GM12878 (cell line): ENCODE results near the gene ATP2C2.

Experiments used
- BACH1 ChIP-seq: fragments of 450-650 bp; IDR thresholded peaks from 2 replicates; pipeline ENCODE4 v1.6.1; 2017; ENCODE audit warnings: mild to moderate bottlenecking, borderline replicate concordance
- CEBPB ChIP-seq, 2 experiments: fragments of 150-350 bp in 1 of 2; IDR thresholded peaks; 2 replicates each; pipeline ENCODE4 v1.6.1; 2012 to 2014; ENCODE audit warnings: low read depth in 2 of 2, low read length in 2 of 2, borderline replicate concordance in 1 of 2, inconsistent platforms in 1 of 2
- IKZF1 ChIP-seq: fragments of 450-650 bp; conservative IDR thresholded peaks from 2 replicates; pipeline ENCODE4 v1.6.1; 2017; ENCODE audit warnings: antibody characterized with exemption, mild to moderate bottlenecking
- PML ChIP-seq: IDR thresholded peaks from 2 replicates; pipeline ENCODE4 v1.6.1; 2012; ENCODE audit warnings: low read length, inconsistent platforms
- POLR2A ChIP-seq: IDR thresholded peaks from 2 replicates; pipeline ENCODE4 v1.6.1; 2011; ENCODE audit warnings: low read depth, mild to moderate bottlenecking, low read length
- TBL1XR1 ChIP-seq: IDR thresholded peaks from 2 replicates; pipeline ENCODE4 v1.6.1; 2012; ENCODE audit warnings: low read depth, low read length, improper control_type of control experiment
- TCF7 ChIP-seq: IDR thresholded peaks from 2 replicates; pipeline ENCODE4 v1.6.1; 2014; ENCODE audit warnings: antibody characterized with exemption, borderline replicate concordance
- TF ChIP-seq, protein P1 (sequence below): IDR thresholded peaks from 2 replicates; pipeline ENCODE4 v1.6.1; 2012; ENCODE audit warnings: low read depth, low read length, improper control_type of control experiment
- TF ChIP-seq, protein P2 (sequence below), 3 experiments: IDR thresholded peaks in 2 of 3; conservative IDR thresholded peaks in 1 of 3; 2 replicates each; pipeline ENCODE4 v1.5.1; 2011; ENCODE audit warnings: low read depth in 3 of 3, low read length in 3 of 3, mild to moderate bottlenecking in 3 of 3, control low read depth in 2 of 3, moderate library complexity in 2 of 3, inconsistent platforms in 1 of 3, mixed read lengths in 1 of 3; ENCODE audit not compliant: control insufficient read depth in 2 of 3, insufficient read depth in 1 of 3; ENCODE audit errors: extremely low read depth in 1 of 3

DNA sequence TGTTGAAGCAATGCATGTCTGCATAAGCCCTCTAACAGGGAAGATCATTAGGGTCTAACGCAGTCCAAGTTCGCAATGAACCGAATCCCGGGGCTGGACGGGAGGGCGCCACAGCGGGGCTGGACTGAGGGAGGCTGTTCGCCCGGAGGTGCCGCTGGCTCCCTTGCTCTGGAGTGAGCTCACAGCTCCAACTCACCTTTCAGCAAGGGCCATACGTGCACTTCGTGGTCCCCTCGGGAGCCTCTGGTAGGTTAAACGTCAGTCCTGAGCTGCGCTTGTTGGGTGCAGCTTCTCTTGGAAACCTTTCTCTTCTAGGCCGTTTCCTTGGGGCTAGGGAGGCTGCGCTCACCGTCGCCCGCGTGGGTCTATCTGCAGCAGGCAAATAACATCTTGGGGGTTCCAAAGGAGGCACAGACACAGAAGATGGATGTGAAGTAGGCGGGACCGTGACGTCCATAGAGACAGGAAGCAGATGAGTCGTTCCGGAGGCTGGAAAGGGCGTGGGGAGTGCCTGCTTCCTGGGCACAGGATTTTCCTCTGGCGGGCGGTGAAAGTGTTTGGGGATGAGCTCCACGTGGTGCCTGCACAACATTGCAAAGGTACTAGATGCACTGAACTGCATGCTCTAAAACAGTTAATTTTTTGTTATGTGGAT is 21.9 kb downstream of the ATP2C2 start:
- no peak for TF ChIP-seq PML
- no peak for TF ChIP-seq TBL1XR1
- TF ChIP-seq, protein P1, sequence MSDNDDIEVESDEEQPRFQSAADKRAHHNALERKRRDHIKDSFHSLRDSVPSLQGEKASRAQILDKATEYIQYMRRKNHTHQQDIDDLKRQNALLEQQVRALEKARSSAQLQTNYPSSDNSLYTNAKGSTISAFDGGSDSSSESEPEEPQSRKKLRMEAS = no peak
- TF ChIP-seq TCF7 = no peak
- no peak for TF ChIP-seq BACH1
- no peak for TF ChIP-seq IKZF1
- no peak for TF ChIP-seq CEBPB (IDR thresholded peaks at IDR 0.05; ENCODE audit: borderline replicate concordance in 1 of 2, low read depth in 2 of 2, low read length in 2 of 2)
- TF ChIP-seq POLR2A = no peak
- TF ChIP-seq, protein P2, sequence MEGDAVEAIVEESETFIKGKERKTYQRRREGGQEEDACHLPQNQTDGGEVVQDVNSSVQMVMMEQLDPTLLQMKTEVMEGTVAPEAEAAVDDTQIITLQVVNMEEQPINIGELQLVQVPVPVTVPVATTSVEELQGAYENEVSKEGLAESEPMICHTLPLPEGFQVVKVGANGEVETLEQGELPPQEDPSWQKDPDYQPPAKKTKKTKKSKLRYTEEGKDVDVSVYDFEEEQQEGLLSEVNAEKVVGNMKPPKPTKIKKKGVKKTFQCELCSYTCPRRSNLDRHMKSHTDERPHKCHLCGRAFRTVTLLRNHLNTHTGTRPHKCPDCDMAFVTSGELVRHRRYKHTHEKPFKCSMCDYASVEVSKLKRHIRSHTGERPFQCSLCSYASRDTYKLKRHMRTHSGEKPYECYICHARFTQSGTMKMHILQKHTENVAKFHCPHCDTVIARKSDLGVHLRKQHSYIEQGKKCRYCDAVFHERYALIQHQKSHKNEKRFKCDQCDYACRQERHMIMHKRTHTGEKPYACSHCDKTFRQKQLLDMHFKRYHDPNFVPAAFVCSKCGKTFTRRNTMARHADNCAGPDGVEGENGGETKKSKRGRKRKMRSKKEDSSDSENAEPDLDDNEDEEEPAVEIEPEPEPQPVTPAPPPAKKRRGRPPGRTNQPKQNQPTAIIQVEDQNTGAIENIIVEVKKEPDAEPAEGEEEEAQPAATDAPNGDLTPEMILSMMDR (IDR thresholded peaks at IDR 0.05 in 2 of 3, conservative IDR thresholded peaks at IDR 0.05 in 1 of 3; ENCODE audit: control insufficient read depth in 2 of 3, extremely low read depth in 1 of 3, insufficient read depth in 1 of 3, low read depth in 3 of 3, low read length in 3 of 3) = no peak
